ENCODE results near the gene MYBPC3. TPM values are rescaled to one million over a fixed set of nuclear protein-coding genes. Genes with fewer than 3 reads are reported as not detected.

MYBPC3 gene
- total RNA-seq, 2 donors from 2014 or later, result not detected

GRCh38 chr11:47389577-47390421 lies 37.3 kb upstream of the MYBPC3 start:
- no peak overlapping the region for H3K4me3 ChIP-seq
- no peak for DNase-seq (ENCODE audit: low spot score)
- H3K4me1 ChIP-seq (ENCODE audit: control insufficient read depth in 1 of 2, low read depth in 2 of 2), result no peaks in the 10 kb centered on the region
- peak overlapping the region in 1 of 2 donors; percentile 45 for H3K27ac ChIP-seq
- H3K27me3 ChIP-seq (replicated peaks; ENCODE audit: insufficient read depth), result no peaks in the 10 kb centered on the region
- ATAC-seq (ENCODE audit: insufficient number of reproducible peaks, low FRiP score, low read depth), result no peak
- TF ChIP-seq, protein P1, sequence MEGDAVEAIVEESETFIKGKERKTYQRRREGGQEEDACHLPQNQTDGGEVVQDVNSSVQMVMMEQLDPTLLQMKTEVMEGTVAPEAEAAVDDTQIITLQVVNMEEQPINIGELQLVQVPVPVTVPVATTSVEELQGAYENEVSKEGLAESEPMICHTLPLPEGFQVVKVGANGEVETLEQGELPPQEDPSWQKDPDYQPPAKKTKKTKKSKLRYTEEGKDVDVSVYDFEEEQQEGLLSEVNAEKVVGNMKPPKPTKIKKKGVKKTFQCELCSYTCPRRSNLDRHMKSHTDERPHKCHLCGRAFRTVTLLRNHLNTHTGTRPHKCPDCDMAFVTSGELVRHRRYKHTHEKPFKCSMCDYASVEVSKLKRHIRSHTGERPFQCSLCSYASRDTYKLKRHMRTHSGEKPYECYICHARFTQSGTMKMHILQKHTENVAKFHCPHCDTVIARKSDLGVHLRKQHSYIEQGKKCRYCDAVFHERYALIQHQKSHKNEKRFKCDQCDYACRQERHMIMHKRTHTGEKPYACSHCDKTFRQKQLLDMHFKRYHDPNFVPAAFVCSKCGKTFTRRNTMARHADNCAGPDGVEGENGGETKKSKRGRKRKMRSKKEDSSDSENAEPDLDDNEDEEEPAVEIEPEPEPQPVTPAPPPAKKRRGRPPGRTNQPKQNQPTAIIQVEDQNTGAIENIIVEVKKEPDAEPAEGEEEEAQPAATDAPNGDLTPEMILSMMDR (IDR thresholded peaks at IDR 0.05), result no peak
- H3K9me3 ChIP-seq, result no peaks in the 10 kb centered on the region
- no peaks in the 10 kb centered on the region for H3K36me3 ChIP-seq

DNA sequence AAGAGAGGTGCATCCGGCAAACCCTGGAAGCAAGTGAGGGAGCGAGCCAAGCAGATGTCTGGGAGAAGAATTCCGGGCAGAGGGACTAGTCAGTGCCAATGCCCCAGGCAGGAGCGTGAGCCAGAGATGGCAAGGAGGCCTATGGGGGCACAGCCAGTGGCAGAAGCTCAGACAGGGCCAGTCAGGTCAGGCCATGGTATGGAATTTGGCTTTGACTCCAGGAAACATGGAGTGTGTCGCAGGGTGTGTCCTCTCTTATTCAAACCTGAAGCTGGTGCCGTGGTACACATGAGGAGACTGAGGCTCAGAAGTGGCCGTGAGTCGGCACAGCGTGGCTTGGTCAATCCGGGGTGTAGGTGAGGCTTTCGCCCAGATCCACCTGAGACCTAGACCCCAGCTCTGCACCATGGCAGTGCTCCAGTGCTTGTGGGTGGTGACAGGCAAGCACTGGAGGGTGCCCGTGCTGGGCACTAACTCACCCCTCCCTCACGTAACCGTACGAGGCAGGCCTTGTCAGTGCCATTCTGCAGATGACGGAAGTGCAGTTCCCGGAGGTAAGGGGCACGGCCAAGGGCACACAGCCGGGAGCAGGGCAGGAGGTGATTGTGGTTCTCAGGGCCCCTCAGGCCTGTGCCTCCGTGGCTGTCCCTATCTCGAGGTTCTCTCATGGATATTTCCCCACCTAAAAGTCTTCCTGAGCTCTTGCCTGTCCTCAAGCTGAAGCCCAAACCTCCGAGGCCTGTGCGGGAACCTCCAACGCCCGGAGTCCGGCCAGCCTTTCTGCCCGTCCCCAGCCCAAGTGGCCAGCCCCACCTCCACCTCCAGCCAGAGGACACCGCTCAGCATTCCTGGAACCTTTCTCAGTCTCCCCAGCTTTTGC lies 36.4 kb upstream of the MYBPC3 start:
- ATAC-seq (ENCODE audit: insufficient number of reproducible peaks, low FRiP score, low read depth), result no peak
- Histone ChIP-seq H3K9me3 (no peaks in the 10 kb centered on the region), H3K36me3 (no peaks in the 10 kb centered on the region), H3K4me3 (no peak overlapping the region), H3K27ac (peak overlapping the region in 1 of 2 donors; percentile 12), H3K4me1 (ENCODE audit: control insufficient read depth in 1 of 2, low read depth in 2 of 2) (no peaks in the 10 kb centered on the region), H3K27me3 (replicated peaks; ENCODE audit: insufficient read depth) (no peaks in the 10 kb centered on the region)
- TF ChIP-seq, protein P1 (IDR thresholded peaks at IDR 0.05), result no peak
- no peak for DNase-seq (ENCODE audit: low spot score)

- H3K4me3 ChIP-seq, result no peak overlapping the region
- no peaks in the 10 kb centered on the region for H3K9me3 ChIP-seq
- H3K27ac ChIP-seq, result peak overlapping the region in 1 of 2 donors; percentile 12
- H3K4me1 ChIP-seq (ENCODE audit: control insufficient read depth in 1 of 2, low read depth in 2 of 2), result no peaks in the 10 kb centered on the region
- TF ChIP-seq, protein P1 (IDR thresholded peaks at IDR 0.05), result no peak
- H3K36me3 ChIP-seq, result no peaks in the 10 kb centered on the region
- DNase-seq (ENCODE audit: low spot score), result no peak
- no peak for ATAC-seq (ENCODE audit: insufficient number of reproducible peaks, low FRiP score, low read depth)
- no peaks in the 10 kb centered on the region for H3K27me3 ChIP-seq (replicated peaks; ENCODE audit: insufficient read depth)
These were observed 35.6 kb upstream of the MYBPC3 start for GRCh38 chr11:47387944-47388696.

GRCh38 chr11:47384498-47384897 lies 32.0 kb upstream of the MYBPC3 start:
- TF ChIP-seq, protein P1 (IDR thresholded peaks at IDR 0.05), result no peak
- no peaks in the 10 kb centered on the region for H3K36me3 ChIP-seq
- ATAC-seq (ENCODE audit: insufficient number of reproducible peaks, low FRiP score, low read depth), result no peak
- DNase-seq (ENCODE audit: low spot score), result no peak
- H3K4me3 ChIP-seq, result no peak overlapping the region
- no peaks in the 10 kb centered on the region for H3K9me3 ChIP-seq
- no peaks in the 10 kb centered on the region for H3K27me3 ChIP-seq (replicated peaks; ENCODE audit: insufficient read depth)
- no peak overlapping the region for H3K27ac ChIP-seq
- no peaks in the 10 kb centered on the region for H3K4me1 ChIP-seq (ENCODE audit: control insufficient read depth in 1 of 2, low read depth in 2 of 2)
